ENCODE results near the gene RIPOR1.
A peak's percentile ranks its signal among the peaks of the same experiment; 100 is the strongest.
"Not testable (repeated sequence)": the region's sequence is repeated elsewhere in the genome, so short reads cannot be mapped to it uniquely, and the experiment has no call there.

The RIPOR1 gene

DNA sequence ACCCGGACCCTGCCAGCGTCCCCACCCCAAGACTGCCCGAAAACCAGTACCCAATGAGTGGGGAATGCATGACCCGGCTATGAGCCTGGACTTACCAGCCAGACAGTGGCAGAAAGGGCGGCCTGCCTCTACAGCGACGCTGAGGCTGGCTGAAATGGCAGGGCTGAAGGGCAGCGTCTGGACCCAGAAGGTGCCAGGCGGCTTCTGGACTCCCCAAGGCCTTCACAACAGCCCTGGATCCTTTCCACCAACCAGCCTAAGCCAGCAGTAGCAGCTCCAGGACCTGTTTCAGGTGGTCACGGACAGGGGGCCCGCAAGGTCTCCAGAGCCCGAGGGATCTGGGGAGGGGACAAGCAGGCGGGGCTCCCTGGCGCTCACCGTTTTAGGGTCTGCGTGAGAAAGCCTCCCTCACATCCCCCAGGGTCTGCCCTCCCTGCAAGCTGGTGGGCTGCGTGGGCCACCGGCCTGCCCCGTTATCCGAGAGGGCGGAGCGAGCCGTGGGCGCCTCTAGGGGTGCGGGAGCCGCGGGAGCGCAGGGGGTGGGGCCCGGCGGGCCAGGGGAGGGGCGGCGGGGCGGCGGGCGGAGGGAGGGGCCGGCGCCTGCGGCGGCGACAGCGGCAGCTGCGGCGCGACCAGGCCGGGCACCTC lies at the start of gene RIPOR1:
TSS of gene RIPOR1 (plus strand) at position 608 of the 648 bp plus-strand sequence. CDS start 9,618 bp downstream, outside the sequence.
- no peak for DNase-seq (ENCODE audit: low read depth)

GRCh38 chr16:67480833-67481560 lies 47.6 kb upstream of the RIPOR1 start, which contains the start of gene ATP6V0D1:
Gene ATP6V0D1 (minus strand): TSS chr16:67481157. CDS start chr16:67481086, 71 bp downstream.
- DNase-seq (ENCODE audit: low read depth), result peak; percentile 98

DNA sequence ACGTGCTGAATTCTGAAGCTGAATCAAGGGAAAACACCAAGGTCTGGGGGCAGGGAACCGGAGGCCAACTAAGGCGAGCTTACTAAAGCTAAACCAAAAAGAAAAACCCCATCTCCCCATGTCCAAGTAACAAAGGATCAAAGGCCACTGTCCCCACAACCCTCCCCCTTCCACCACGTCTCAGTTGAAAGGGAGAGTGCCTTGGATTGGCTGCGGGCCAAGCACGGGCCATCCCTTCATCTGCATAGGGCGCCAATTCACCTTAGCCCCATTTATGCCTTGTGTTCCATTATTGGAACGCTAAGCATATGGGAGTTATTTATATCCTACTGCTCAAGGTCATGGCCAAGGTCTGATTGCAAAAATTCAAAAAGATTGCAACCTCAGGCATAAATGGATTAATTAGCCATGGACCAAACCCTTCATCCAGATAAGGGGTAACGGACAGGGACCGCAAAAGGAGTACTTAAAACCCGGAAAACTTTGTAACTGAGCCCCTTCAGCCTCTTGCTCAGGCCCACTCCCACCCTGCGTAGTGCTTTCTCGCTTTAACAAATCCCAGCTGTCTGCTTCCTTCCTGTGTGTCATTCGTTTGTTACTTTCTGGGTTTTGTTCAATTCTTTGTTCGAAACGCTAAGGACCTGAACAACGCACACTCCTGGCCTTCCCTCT lies 46.9 kb upstream of the RIPOR1 start:
- peak; percentile 46 for DNase-seq (ENCODE audit: low read depth)

- no peak for DNase-seq (ENCODE audit: low read depth)
These were observed 46.2 kb upstream of the RIPOR1 start for GRCh38 chr16:67482233-67482924.

GRCh38 chr16:67483150-67483549 lies 45.5 kb upstream of the RIPOR1 start, which contains the start of gene AGRP:
Gene AGRP (minus strand): TSS chr16:67483547. CDS start chr16:67483398, 149 bp downstream.
- DNase-seq (ENCODE audit: low read depth), result no peak

- DNase-seq (ENCODE audit: low read depth), result no peak
These were observed 44.7 kb upstream of the RIPOR1 start for GRCh38 chr16:67483731-67484525.

GRCh38 chr16:67486805-67487204 lies 41.8 kb upstream of the RIPOR1 start:
- no peak for DNase-seq (ENCODE audit: low read depth)

- DNase-seq (ENCODE audit: low read depth), result not testable (repeated sequence)
These were observed 41.1 kb upstream of the RIPOR1 start for GRCh38 chr16:67487561-67487960.

- DNase-seq (ENCODE audit: low read depth), result no peak
These were observed 39.1 kb upstream of the RIPOR1 start for GRCh38 chr16:67489401-67490083.

DNA sequence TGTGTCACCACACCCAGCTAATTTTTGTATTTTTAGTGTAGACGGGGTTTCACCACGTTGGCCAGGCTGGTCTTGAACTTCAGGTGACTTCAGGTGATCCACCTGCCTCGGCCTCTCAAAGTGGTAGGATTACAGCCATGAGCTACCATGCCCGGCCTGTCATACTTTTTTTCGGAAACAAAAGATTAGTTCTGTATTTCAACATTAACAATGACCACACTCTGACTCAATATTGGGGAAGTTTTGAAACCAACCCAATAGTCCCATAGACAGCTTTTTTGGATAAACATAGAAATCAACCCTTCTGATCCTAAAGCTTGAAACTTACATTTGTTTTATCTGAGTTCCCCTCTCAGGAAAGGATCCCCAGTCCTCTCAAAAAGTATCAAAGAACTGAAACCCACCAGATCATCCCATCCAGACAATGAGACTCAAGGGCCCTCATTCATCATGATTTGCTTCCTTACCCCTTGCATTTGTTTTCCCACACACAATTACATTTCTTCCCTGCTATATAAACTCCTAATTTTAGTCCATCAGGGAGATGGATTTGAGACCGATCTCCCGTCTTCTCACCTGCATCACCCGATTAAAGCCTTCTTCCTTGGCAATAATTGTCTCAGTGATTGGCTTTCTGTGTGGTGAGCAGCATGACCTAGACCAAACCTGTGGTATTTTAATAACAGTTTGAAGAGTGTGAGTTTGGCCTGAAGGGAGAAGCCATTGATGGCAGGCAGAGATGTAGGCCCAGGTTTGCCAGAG lies 38.1 kb upstream of the RIPOR1 start:
- no peak for DNase-seq (ENCODE audit: low read depth)

DNA sequence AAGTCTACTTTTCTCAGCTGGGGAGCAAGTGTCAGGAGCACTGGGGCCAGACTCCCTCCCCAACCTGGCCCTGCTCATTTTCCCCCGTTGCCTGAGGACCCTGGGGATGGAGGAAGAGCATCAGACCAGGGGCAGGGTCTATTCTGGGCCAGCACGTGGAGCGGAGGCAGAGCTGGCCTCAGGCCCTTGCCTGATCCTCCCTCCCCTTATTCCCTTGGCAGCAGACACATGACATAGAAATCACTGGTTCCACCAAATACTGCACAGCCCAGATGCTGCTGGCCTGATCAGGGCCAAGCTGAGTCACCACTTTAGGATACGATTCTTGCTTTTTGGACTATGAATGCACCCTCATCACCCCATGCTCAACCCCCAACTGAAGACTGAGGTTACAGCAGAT lies 29.5 kb upstream of the RIPOR1 start:
- DNase-seq (ENCODE audit: low read depth), result no peak

DNA sequence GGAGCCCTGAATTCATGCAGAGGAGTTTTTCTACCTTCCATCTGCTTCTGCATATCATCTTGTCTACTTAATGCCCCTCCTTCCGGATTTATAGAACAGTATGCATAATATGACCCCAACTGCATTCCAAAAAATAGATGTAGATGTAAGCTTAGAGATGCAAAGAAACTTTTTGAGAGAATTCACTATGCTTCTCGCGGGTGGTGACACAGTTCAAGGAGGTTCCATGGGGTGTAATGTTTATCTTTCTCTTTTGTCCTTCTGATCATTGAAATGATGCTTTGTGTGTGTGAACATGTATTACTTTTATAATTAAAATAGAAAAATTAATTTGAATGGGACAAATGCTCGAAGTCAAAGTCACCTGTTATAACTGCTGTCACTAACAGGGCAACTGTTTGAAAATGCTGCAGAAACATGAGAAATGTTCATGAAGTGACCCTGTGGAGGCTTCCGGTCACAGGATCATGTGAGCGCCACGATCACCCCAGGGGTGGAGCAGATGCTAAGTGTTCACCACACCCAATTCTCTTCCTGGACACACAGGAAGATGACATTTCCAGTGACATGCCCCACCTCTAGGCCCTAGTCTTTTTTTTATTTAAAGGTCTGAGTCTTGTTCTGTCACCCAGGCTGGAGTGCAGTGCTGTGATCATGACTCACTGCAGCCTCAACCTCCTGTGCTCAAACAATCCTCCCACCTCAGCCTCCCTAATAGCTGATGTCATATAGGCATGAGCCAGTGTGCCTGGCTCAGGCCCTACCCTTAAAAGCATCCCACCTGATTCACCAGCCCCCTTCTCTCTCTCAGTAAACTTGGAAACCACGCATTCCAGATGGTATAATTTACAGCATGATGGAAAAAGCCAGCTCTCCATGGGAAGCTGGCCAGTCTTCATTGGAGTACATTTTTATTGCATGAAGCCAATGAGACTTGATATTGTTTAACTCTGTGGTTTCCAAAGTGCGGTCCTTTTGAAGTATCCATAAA lies 24.3 kb upstream of the RIPOR1 start:
- DNase-seq (ENCODE audit: low read depth), result no peak

- DNase-seq (ENCODE audit: low read depth), result no peak
These were observed 22.2 kb upstream of the RIPOR1 start for GRCh38 chr16:67506468-67506867.

GRCh38 chr16:67509016-67509415 lies 19.6 kb upstream of the RIPOR1 start:
- no peak for DNase-seq (ENCODE audit: low read depth)

GRCh38 chr16:67513892-67514291 lies 14.7 kb upstream of the RIPOR1 start:
- DNase-seq (ENCODE audit: low read depth), result not testable (repeated sequence)

GRCh38 chr16:67514382-67514828 lies 14.2 kb upstream of the RIPOR1 start:
- DNase-seq (ENCODE audit: low read depth), result peak; percentile 67

GRCh38 chr16:67516296-67517154 lies 12.1 kb upstream of the RIPOR1 start:
- no peak for DNase-seq (ENCODE audit: low read depth)

DNA sequence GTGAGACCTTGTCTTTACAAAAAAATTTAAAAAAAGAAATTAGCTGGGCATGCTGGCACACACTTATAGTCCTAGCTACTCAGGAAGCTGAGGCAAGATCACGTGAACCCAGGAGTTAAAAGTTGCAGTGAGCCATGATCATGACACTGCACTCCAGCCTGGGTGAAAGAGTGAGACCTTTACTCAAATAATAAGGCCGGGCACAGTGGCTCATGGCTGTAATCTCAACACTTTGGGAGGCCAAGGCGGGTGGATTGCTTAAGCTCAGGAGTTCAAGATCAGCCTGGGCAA lies 11.5 kb upstream of the RIPOR1 start:
- no peak for DNase-seq (ENCODE audit: low read depth)
